ENCODE measurements around the gene KLHL15.
"Not testable (repeated sequence)": the region's sequence is repeated elsewhere in the genome, so short reads cannot be mapped to it uniquely, and the experiment has no call there.

KLHL15 gene, protein sequence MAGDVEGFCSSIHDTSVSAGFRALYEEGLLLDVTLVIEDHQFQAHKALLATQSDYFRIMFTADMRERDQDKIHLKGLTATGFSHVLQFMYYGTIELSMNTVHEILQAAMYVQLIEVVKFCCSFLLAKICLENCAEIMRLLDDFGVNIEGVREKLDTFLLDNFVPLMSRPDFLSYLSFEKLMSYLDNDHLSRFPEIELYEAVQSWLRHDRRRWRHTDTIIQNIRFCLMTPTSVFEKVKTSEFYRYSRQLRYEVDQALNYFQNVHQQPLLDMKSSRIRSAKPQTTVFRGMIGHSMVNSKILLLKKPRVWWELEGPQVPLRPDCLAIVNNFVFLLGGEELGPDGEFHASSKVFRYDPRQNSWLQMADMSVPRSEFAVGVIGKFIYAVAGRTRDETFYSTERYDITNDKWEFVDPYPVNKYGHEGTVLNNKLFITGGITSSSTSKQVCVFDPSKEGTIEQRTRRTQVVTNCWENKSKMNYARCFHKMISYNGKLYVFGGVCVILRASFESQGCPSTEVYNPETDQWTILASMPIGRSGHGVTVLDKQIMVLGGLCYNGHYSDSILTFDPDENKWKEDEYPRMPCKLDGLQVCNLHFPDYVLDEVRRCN

GRCh38 chrX:24027086-24027485, at the start of gene KLHL15:
Gene KLHL15, minus strand, starts transcription at chrX:24027186. Its CDS starts 20,493 bp downstream, at chrX:24006693.
- H3K4me3 ChIP-seq (ENCODE audit: low read depth, low read length), result peak within 1 kb of the TSS; percentile 66
- TF ChIP-seq CTCF (IDR thresholded peaks at IDR 0.05; ENCODE audit: low read depth, low read length), result no peak
- no peak for TF ChIP-seq MYC (IDR thresholded peaks at IDR 0.05; ENCODE audit: low read depth, low read length)
- no peak for TF ChIP-seq MAX (IDR thresholded peaks at IDR 0.05; ENCODE audit: low read depth, low read length)
- TF ChIP-seq POLR2A (IDR thresholded peaks at IDR 0.05; ENCODE audit: extremely low read depth, insufficient read length), result no peak
- no peak for DNase-seq (ENCODE audit: low read depth)

- H3K4me3 ChIP-seq (ENCODE audit: low read depth, low read length), result no peak overlapping the region
- no peak for DNase-seq (ENCODE audit: low read depth)
- TF ChIP-seq POLR2A (IDR thresholded peaks at IDR 0.05; ENCODE audit: extremely low read depth, insufficient read length) (no peak), CTCF (IDR thresholded peaks at IDR 0.05; ENCODE audit: low read depth, low read length) (no peak), MYC (IDR thresholded peaks at IDR 0.05; ENCODE audit: low read depth, low read length) (no peak), MAX (IDR thresholded peaks at IDR 0.05; ENCODE audit: low read depth, low read length) (no peak)
Measured at GRCh38 chrX:24069877-24070276, 42.9 kb upstream of the KLHL15 start.

DNA sequence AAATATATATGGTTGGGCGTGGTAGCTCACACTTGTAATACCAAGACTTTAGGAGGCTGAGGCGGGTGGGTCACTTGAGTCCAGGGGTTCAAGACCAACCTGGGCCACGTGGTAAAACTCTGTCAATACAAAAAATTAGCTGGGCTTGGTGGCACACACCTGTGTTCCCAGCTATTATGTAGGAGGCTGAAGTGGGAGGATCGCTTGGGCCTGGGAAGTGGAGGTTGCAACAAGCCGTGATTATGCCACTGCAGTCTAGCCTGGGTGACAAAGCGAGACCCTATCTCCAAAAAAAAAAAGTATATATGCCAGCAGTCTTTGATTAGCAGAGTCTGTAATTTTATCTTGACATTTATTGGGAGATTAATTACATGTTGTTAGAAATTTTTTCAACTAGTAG, 36.5 kb upstream of the KLHL15 start:
- TF ChIP-seq MYC (IDR thresholded peaks at IDR 0.05; ENCODE audit: low read depth, low read length), result no peak
- no peak for TF ChIP-seq CTCF (IDR thresholded peaks at IDR 0.05; ENCODE audit: low read depth, low read length)
- TF ChIP-seq MAX (IDR thresholded peaks at IDR 0.05; ENCODE audit: low read depth, low read length), result no peak
- TF ChIP-seq POLR2A (IDR thresholded peaks at IDR 0.05; ENCODE audit: extremely low read depth, insufficient read length), result no peak
- no peak overlapping the region for H3K4me3 ChIP-seq (ENCODE audit: low read depth, low read length)
- DNase-seq (ENCODE audit: low read depth), result no peak

DNA sequence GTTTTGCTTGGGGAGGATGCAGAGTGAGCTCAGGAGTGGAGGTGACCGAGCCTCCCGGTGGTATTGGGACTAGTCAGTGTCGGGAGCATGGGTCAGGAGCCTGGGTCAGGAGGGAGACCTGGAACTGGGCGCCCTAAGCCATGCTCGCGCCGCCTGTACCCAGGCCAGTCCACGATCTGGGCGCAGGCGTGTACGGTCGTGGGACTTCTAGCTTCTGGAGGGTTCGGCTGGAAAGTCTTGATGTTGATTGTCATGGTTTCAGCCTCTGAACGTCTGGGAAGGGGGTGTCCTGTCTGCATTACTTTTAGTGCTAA, 28.0 kb upstream of the KLHL15 start:
- H3K4me3 ChIP-seq (ENCODE audit: low read depth, low read length), result no peak overlapping the region
- DNase-seq (ENCODE audit: low read depth), result no peak
- TF ChIP-seq MAX (IDR thresholded peaks at IDR 0.05; ENCODE audit: low read depth, low read length) (no peak), CTCF (IDR thresholded peaks at IDR 0.05; ENCODE audit: low read depth, low read length) (no peak), MYC (IDR thresholded peaks at IDR 0.05; ENCODE audit: low read depth, low read length) (no peak), POLR2A (IDR thresholded peaks at IDR 0.05; ENCODE audit: extremely low read depth, insufficient read length) (no peak)

DNA sequence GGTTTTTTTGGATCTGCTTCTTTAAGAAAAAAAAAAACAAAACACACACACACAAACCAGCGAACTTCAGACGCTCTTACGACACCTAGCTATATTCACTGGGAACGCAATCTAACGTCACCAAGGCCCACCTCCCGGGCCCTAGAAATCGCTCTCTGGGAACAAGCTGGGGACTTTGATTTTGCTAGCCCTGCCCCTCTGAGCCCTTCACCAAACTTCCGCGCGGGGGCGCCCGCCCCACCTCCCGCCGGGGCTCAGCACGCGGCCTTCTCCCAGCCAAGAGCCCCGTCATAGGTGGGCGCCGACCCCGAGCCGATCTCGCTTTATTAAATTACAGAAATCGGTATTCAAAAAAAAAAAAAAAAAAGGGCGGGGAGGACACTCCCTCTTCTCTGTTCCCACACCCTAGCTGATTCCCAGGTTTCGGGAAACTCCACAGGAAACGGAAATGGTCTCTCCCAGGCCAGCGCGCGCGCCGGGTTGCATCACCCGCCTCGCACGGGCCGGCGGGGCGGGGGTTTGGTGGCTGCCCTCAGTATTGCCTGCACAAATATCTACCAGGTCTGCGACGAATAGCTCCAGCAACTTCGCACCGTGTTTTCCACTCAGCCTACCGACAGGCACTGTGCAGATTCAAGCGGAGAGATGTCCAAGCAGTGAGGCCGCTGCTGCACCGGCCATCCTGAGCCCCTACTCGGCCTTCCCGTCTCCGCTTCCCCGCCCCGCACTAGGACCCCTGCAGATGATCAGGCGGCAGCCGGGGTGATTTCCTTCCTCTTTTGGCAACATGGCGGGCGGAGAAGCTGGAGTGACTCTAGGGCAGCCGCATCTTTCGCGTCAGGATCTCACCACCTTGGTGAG, 27.4 kb upstream of the KLHL15 start, which contains the start of gene EIF2S3:
TSS of gene EIF2S3 (plus strand) at position 775 of the 861 bp plus-strand sequence. CDS start at position 788, 13 bp downstream.
- peak; percentile 68 for TF ChIP-seq MAX (IDR thresholded peaks at IDR 0.05; ENCODE audit: low read depth, low read length)
- TF ChIP-seq POLR2A (IDR thresholded peaks at IDR 0.05; ENCODE audit: extremely low read depth, insufficient read length), result peak; percentile 76
- TF ChIP-seq MYC (IDR thresholded peaks at IDR 0.05; ENCODE audit: low read depth, low read length), result peak; percentile 73
- TF ChIP-seq CTCF (IDR thresholded peaks at IDR 0.05; ENCODE audit: low read depth, low read length), result peak; percentile 54
- peak; percentile 95 for DNase-seq (ENCODE audit: low read depth)
- H3K4me3 ChIP-seq (ENCODE audit: low read depth, low read length), result no peak within 1 kb of the TSS

GRCh38 chrX:24050522-24051318, 23.7 kb upstream of the KLHL15 start:
- DNase-seq (ENCODE audit: low read depth); H3K4me3 ChIP-seq (ENCODE audit: low read depth, low read length): not testable (repeated sequence)

DNA sequence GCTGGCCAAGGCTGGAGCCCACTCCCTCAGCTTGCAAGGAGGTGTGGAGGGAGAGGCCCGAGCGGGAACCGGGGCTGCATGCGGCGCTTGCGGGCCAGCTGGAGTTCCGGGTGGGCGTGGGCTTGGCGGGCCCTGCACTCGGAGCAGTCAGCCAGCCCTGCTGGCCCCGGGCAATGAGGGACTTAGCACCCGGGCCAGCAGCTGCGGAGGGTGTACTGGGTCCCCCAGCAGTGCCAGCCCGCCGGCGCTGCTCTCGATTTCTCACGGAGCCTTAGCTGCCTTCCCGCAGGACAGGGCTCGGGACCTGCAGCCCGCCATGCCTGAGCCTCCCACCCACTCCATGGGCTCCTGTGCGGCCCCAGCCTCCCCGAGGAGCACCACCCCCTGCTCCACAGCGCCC, 22.7 kb upstream of the KLHL15 start:
- not testable (repeated sequence) for H3K4me3 ChIP-seq (ENCODE audit: low read depth, low read length); DNase-seq (ENCODE audit: low read depth)

DNA sequence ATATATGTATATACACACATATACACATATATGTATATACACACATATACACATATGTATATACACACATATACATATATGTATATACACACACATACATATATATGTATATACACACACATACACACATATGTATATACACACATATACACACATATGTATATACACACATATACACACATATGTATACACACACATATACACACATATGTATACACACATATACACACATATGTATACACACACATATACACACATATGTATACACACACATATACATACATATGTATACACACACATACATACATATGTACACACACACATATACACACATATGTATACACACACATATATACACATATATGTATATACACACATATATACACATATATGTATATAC, 19.1 kb upstream of the KLHL15 start:
- H3K4me3 ChIP-seq (ENCODE audit: low read depth, low read length); DNase-seq (ENCODE audit: low read depth): not testable (repeated sequence)
